HCT116 (cell line): Measurements from ENCODE around the gene ARHGEF17. TPM values are rescaled to one million over a fixed set of nuclear protein-coding genes. Genes with fewer than 3 reads are reported as not detected.

Experiments used
- ATAC-seq: fragments of 200-7000 bp; cut with Tn5 transposase; 2 replicates; pipeline ENCODE4 v1.9.1; 2020; ENCODE audit warnings: mild to moderate bottlenecking, moderate library complexity
- BruUV-seq: library from RNA; stranded (reverse); fragments of 400-500 nt; replicated peaks from 2 replicates; lab custom pipeline; 2021; lab: Mats Ljungman, UMichigan
- CTCF ChIA-PET: fragments of 300-600 bp; sonication (Branson Sonifier 250); formaldehyde crosslinking; loops from one replicate; lab custom pipeline; 2021; ENCODE audit warnings: antibody characterized with exemption; lab: Charles Lee
- POLR2A ChIA-PET: fragments of 300-600, 350-600 bp; sonication (Branson Sonifier 250); formaldehyde crosslinking; loops from one replicate; lab custom pipeline; 2021; ENCODE audit warnings: antibody characterized with exemption; lab: Charles Lee
- RAD21 ChIA-PET, 2 experiments: fragments of 300-600 bp; sonication (Branson Sonifier 250); formaldehyde crosslinking; loops; one replicate each; lab custom pipeline; 2023; ENCODE audit warnings: low total read pairs in 2 of 2; ENCODE audit not compliant: uncharacterized antibody in 2 of 2, unreplicated experiment in 2 of 2, low non-redundant PET in 1 of 2; lab: Charles Lee
- DNase-seq: peaks from one replicate; pipeline ENCODE4 v3.0.0-alpha.2; 2010; ENCODE audit warnings: low read depth, low spot score
- H2AFZ ChIP-seq: fragments of 200-600 bp; shearing (Covaris generic), sonication (generic); 2 replicates; pipeline ENCODE4 v1.6.1; 2017; ENCODE audit warnings: low read depth, mixed run types, mixed read lengths, antibody characterized with exemption, low read length; ENCODE audit not compliant: poor library complexity, severe bottlenecking
- H3K27ac ChIP-seq: 2 replicates; pipeline ENCODE4 v1.5.1; 2012; ENCODE audit warnings: low read depth, low read length
- H3K27me3 ChIP-seq: fragments of 200-600 bp; sonication (generic); 2 replicates; pipeline ENCODE4 v1.6.1; 2016; ENCODE audit warnings: mixed run types, low read length, mixed read lengths; ENCODE audit not compliant: insufficient read depth
- H3K36me3 ChIP-seq, 2 experiments: fragments of 200-500 bp in 1 of 2; fragments of 200-600 bp in 1 of 2; sonication (Bioruptor generic) in 1 of 2; sonication (generic) in 1 of 2; 2 replicates each; pipeline versions ENCODE4 v1.5.1 to v1.6.1; 2014 to 2016; ENCODE audit warnings: low read length in 2 of 2, inconsistent platforms in 1 of 2, mixed read lengths in 1 of 2, mixed run types in 1 of 2; ENCODE audit not compliant: insufficient read depth in 2 of 2, control insufficient read depth in 1 of 2
- H3K4me1 ChIP-seq, 2 experiments: fragments of 200-600 bp in 1 of 2; sonication (generic) in 1 of 2; 2 replicates each; pipeline versions ENCODE4 v1.5.1 to v1.6.1; 2012 to 2017; ENCODE audit warnings: low read length in 2 of 2, inconsistent platforms in 1 of 2, mild to moderate bottlenecking in 1 of 2, mixed read lengths in 1 of 2, mixed run types in 1 of 2, moderate library complexity in 1 of 2; ENCODE audit not compliant: insufficient read depth in 2 of 2, control insufficient read depth in 1 of 2
- H3K4me2 ChIP-seq: fragments of 200-600 bp; sonication (generic); 2 replicates; pipeline ENCODE4 v1.6.1; 2017; ENCODE audit warnings: mixed run types, low read length, mixed read lengths
- H3K4me3 ChIP-seq, 2 experiments: fragments of 200-600 bp in 1 of 2; sonication (generic) in 1 of 2; replicated peaks in 1 of 2; 2 replicates each; pipeline ENCODE4 v1.5.1; 2011 to 2016; ENCODE audit warnings: low read length in 2 of 2, control low read depth in 1 of 2, low read depth in 1 of 2, mild to moderate bottlenecking in 1 of 2, mixed read lengths in 1 of 2, mixed run types in 1 of 2
- H3K79me2 ChIP-seq: fragments of 200-600 bp; sonication (generic); 2 replicates; pipeline ENCODE4 v1.6.1; 2017; ENCODE audit warnings: mild to moderate bottlenecking, mixed run types, low read length, moderate library complexity, mixed read lengths; ENCODE audit not compliant: insufficient read depth
- H3K9ac ChIP-seq: fragments of 200-600 bp; sonication (generic); 2 replicates; pipeline ENCODE4 v1.6.1; 2016; ENCODE audit warnings: low read length, mixed read lengths
- H3K9me2 ChIP-seq: fragments of 200-600 bp; sonication (generic), shearing (Covaris generic); 2 replicates; pipeline ENCODE4 v1.6.1; 2017; ENCODE audit warnings: mixed run types, mild to moderate bottlenecking, moderate library complexity; ENCODE audit not compliant: insufficient read depth
- H3K9me3 ChIP-seq, 2 experiments: fragments of 200-500 bp in 1 of 2; fragments of 200-600 bp in 1 of 2; sonication (Bioruptor generic) in 1 of 2; sonication (generic) in 1 of 2; 2 replicates each; pipeline ENCODE4 v1.6.1; 2014 to 2017; ENCODE audit warnings: low read length in 2 of 2, mixed read lengths in 2 of 2, inconsistent platforms in 1 of 2, low read depth in 1 of 2, mild to moderate bottlenecking in 1 of 2, mixed run types in 1 of 2, moderate library complexity in 1 of 2; ENCODE audit not compliant: control insufficient read depth in 1 of 2, insufficient read depth in 1 of 2
- H4K20me1 ChIP-seq: fragments of 200-600 bp; sonication (generic), shearing (Covaris generic); 2 replicates; pipeline ENCODE4 v1.6.1; 2017; ENCODE audit warnings: mixed run types, mild to moderate bottlenecking, moderate library complexity; ENCODE audit not compliant: insufficient read depth
- ATF3 ChIP-seq: IDR thresholded peaks from 2 replicates; pipeline ENCODE4 v1.6.1; 2012
- CEBPB ChIP-seq: IDR thresholded peaks from 2 replicates; pipeline ENCODE4 v1.6.1; 2012; ENCODE audit warnings: low read depth
- EGR1 ChIP-seq: IDR thresholded peaks from 2 replicates; pipeline ENCODE4 v1.6.1; 2012; ENCODE audit warnings: low read depth
- EZH2 ChIP-seq: fragments of 200-600 bp; sonication (generic); IDR thresholded peaks from 2 replicates; pipeline ENCODE4 v1.6.1; 2017; ENCODE audit warnings: antibody characterized with exemption, mixed run types
- EZH2phosphoT487 ChIP-seq: fragments of 200-600 bp; IDR thresholded peaks from 2 replicates; pipeline ENCODE4 v1.6.1; 2018; ENCODE audit warnings: antibody characterized with exemption, borderline replicate concordance
- FOSL1 ChIP-seq: IDR thresholded peaks from 2 replicates; pipeline ENCODE4 v1.6.1; 2012; ENCODE audit warnings: low read depth
- JUND ChIP-seq: IDR thresholded peaks from 2 replicates; pipeline ENCODE4 v1.6.1; 2012
- MAX ChIP-seq: IDR thresholded peaks from 2 replicates; pipeline ENCODE4 v1.6.1; 2012
- POLR2AphosphoS5 ChIP-seq: IDR thresholded peaks from 2 replicates; pipeline ENCODE4 v1.6.1; 2011; ENCODE audit warnings: mild to moderate bottlenecking, low read depth, low read length, moderate library complexity
- REST ChIP-seq: IDR thresholded peaks from 2 replicates; pipeline ENCODE4 v1.6.1; 2012; ENCODE audit warnings: low read depth
- SIN3A ChIP-seq: IDR thresholded peaks from 2 replicates; pipeline ENCODE4 v1.6.1; 2012; ENCODE audit warnings: low read depth
- SP1 ChIP-seq: IDR thresholded peaks from 2 replicates; pipeline ENCODE4 v1.6.1; 2012; ENCODE audit warnings: low read depth
- SRF ChIP-seq: IDR thresholded peaks from 2 replicates; pipeline ENCODE4 v1.6.1; 2012; ENCODE audit warnings: low read depth
- ZBTB33 ChIP-seq: IDR thresholded peaks from 2 replicates; pipeline ENCODE4 v1.6.1; 2011; ENCODE audit warnings: mild to moderate bottlenecking, low read length, moderate library complexity; ENCODE audit not compliant: insufficient replicate concordance; ENCODE audit errors: extremely low read depth
- ZFX ChIP-seq: fragments of 450-650 bp; IDR thresholded peaks from 2 replicates; pipeline ENCODE4 v1.6.1; 2017
- ZNF274 ChIP-seq: fragments of 200-500 bp; sonication (Bioruptor generic); IDR thresholded peaks from 2 replicates; pipeline ENCODE4 v1.6.1; 2014; ENCODE audit warnings: mild to moderate bottlenecking, low read depth, low read length, inconsistent platforms
- intact Hi-C: fragments of 100-400 bp; cut with micrococcal nuclease; formaldehyde crosslinking; loops from 2 replicates; pipeline ENCODE4 v1.10.0; 2022
- total RNA-seq: library from RNA; stranded (reverse); gene quantifications from one replicate; pipeline ENCODE4 v1.2.1, GENCODE V29; 2021; ENCODE audit not compliant: unreplicated experiment

Gene ARHGEF17
- total RNA-seq, 1 experiment from 2014 or later, result 18.2 TPM

- no peak overlapping the region for H3K9ac ChIP-seq
- no peak overlapping the region for H2AFZ ChIP-seq
- ChIA-PET RAD21 (no interaction called here), CTCF (interaction anchor here (1.8 kb wide), 1 partner anchor 12 kb away, joined by 7 read pairs; no protein-coding TSS in a partner anchor), POLR2A (no interaction called here)
- BruUV-seq, result no TSS peak
- DNase-seq (no peak), ATAC-seq (no peak)
- peaks cover 0 to under 1% of the 10 kb centered on the region in 2 experiments; a peak in 1 of 4 replicates for H3K4me1 ChIP-seq
- intact Hi-C loops, result no loop called here
- no peaks in the 10 kb centered on the region for H3K79me2 ChIP-seq
- H3K27me3 ChIP-seq, result no peaks in the 10 kb centered on the region
- H3K9me2 ChIP-seq, result no peaks in the 10 kb centered on the region
- no peaks in the 10 kb centered on the region for H4K20me1 ChIP-seq
- no peaks in the 10 kb centered on the region for H3K9me3 ChIP-seq
- no peak overlapping the region for H3K4me3 ChIP-seq
- H3K4me2 ChIP-seq, result no peak overlapping the region
- no peak for TF ChIP-seq POLR2AphosphoS5
- no peak for TF ChIP-seq MAX
- TF ChIP-seq ATF3, result no peak
- TF ChIP-seq ZBTB33, result no peak
- no peak for TF ChIP-seq CEBPB
- H3K27ac ChIP-seq, result no peak overlapping the region
- no peaks in the 10 kb centered on the region for H3K36me3 ChIP-seq
Measured at GRCh38 chr11:73277467-73277866, 30.6 kb upstream of the ARHGEF17 start.

- no TSS peak for BruUV-seq
- no peaks in the 10 kb centered on the region for H3K9me3 ChIP-seq
- no peak overlapping the region for H3K27ac ChIP-seq
- H3K9me2 ChIP-seq, result no peaks in the 10 kb centered on the region
- CTCF ChIA-PET, result interaction anchor here (1.2 kb wide), 1 partner anchor 9 kb away, joined by 5 read pairs; no protein-coding TSS in a partner anchor
- no peak for DNase-seq
- POLR2A ChIA-PET, result no interaction called here
- H2AFZ ChIP-seq, result no peak overlapping the region
- H3K4me3 ChIP-seq, result no peak overlapping the region
- 0 out of 2 replicates have a peak, but pooled peaks cover 2% of the 10 kb centered on the region for H3K27me3 ChIP-seq
- no peak overlapping the region for H3K9ac ChIP-seq
- RAD21 ChIA-PET, result no interaction called here
- H3K79me2 ChIP-seq, result no peaks in the 10 kb centered on the region
- H3K4me1 ChIP-seq, result no peaks in the 10 kb centered on the region
- intact Hi-C loops, result no loop called here
- ATAC-seq, result no peak
- no peaks in the 10 kb centered on the region for H4K20me1 ChIP-seq
- H3K36me3 ChIP-seq, result no peaks in the 10 kb centered on the region
- H3K4me2 ChIP-seq, result no peak overlapping the region
- TF ChIP-seq SP1 (no peak), ZFX (no peak), CEBPB (no peak), POLR2AphosphoS5 (no peak), REST (no peak), EGR1 (no peak), FOSL1 (no peak), SRF (no peak), EZH2 (no peak), ZNF274 (no peak), SIN3A (no peak), JUND (no peak), EZH2phosphoT487 (no peak)
Measured at GRCh38 chr11:73280626-73281025, 27.4 kb upstream of the ARHGEF17 start.
